Hepatocyte (in vitro differentiated cells): ENCODE results near the gene GDPD5. TPM values are rescaled to one million over a fixed set of nuclear protein-coding genes. Genes with fewer than 3 reads are reported as not detected.

Experiments
- DNase-seq: peaks from one replicate; pipeline ENCODE4 v3.0.0-alpha.2; 2016; ENCODE audit warnings: low spot score
- H2AFZ ChIP-seq: fragments of 200-600 bp; sonication (generic); 2 replicates; pipeline ENCODE4 v1.6.0; 2016; ENCODE audit warnings: antibody characterized with exemption, mild to moderate bottlenecking
- H3K27ac ChIP-seq: fragments of 200-600 bp; sonication (generic); 2 replicates; pipeline ENCODE4 v1.5.1; 2016; ENCODE audit warnings: mild to moderate bottlenecking
- H3K27me3 ChIP-seq: fragments of 200-600 bp; sonication (generic); 2 replicates; pipeline ENCODE4 v1.6.1; 2016
- H3K36me3 ChIP-seq: fragments of 200-600 bp; sonication (generic); replicated peaks from 2 replicates; pipeline ENCODE4 v1.5.1; 2016; ENCODE audit warnings: low read depth; ENCODE audit not compliant: insufficient read depth
- H3K4me1 ChIP-seq: fragments of 200-600 bp; sonication (generic); 2 replicates; pipeline ENCODE4 v1.5.1; 2016; ENCODE audit warnings: mild to moderate bottlenecking, moderate library complexity; ENCODE audit not compliant: insufficient read depth
- H3K4me2 ChIP-seq: fragments of 200-600 bp; sonication (generic); 2 replicates; pipeline ENCODE4 v1.6.0; 2016
- H3K4me3 ChIP-seq: fragments of 200-600 bp; sonication (generic); 2 replicates; pipeline ENCODE4 v1.5.1; 2016; ENCODE audit warnings: mild to moderate bottlenecking
- H3K79me2 ChIP-seq: fragments of 200-600 bp; sonication (generic); 2 replicates; pipeline ENCODE4 v1.6.0; 2017; ENCODE audit warnings: mild to moderate bottlenecking
- H3K9me2 ChIP-seq: fragments of 200-600 bp; sonication (generic); replicated peaks from 2 replicates; pipeline ENCODE4 v1.6.0; 2017; ENCODE audit warnings: mild to moderate bottlenecking; ENCODE audit not compliant: insufficient read depth
- H3K9me3 ChIP-seq: fragments of 200-600 bp; sonication (generic); 2 replicates; pipeline ENCODE4 v1.5.1; 2016; ENCODE audit warnings: low read depth, mild to moderate bottlenecking
- H4K20me1 ChIP-seq: fragments of 200-600 bp; sonication (generic); 2 replicates; pipeline ENCODE4 v1.6.0; 2016; ENCODE audit warnings: mild to moderate bottlenecking; ENCODE audit not compliant: insufficient read depth, poor library complexity, severe bottlenecking
- CTCF ChIP-seq: fragments of 200-600 bp; sonication (generic); IDR thresholded peaks from 2 replicates; pipeline ENCODE4 v1.5.1; 2016; ENCODE audit warnings: antibody characterized with exemption, mild to moderate bottlenecking; ENCODE audit not compliant: poor library complexity
- EZH2 ChIP-seq: fragments of 200-600 bp; sonication (generic); IDR thresholded peaks from 2 replicates; pipeline ENCODE4 v1.6.1; 2016; ENCODE audit warnings: antibody characterized with exemption, mild to moderate bottlenecking, borderline replicate concordance
- EZH2phosphoT487 ChIP-seq: fragments of 200-600 bp; sonication (generic); IDR thresholded peaks from one replicate; pipeline ENCODE4 v1.6.1; 2018; ENCODE audit warnings: antibody characterized with exemption, mild to moderate bottlenecking, low read depth, moderate library complexity; ENCODE audit not compliant: unreplicated experiment, severe bottlenecking
- WGBS: methylation state at CpG from one replicate; pipeline ENCODE4 v1.1.6; 2016; ENCODE audit warnings: low lambda C conversion rate; ENCODE audit errors: missing lambda C conversion rate; 5-methylcytosine and 5-hydroxymethylcytosine counted together
- polyA plus RNA-seq: library from polyadenylated mRNA; unstranded; fragments of >200 nt; fragmentation: Nextera tagmentation; extraction: Ambion mirVana; gene quantifications from 2 replicates; pipeline ENCODE4 v1.2.1, GENCODE V29; 2016
- total RNA-seq: library from RNA; depleted of rRNA; stranded (reverse); fragments of >200 nt; gene quantifications from 2 replicates; pipeline ENCODE4 v1.2.3, GENCODE V29; 2014

GDPD5 gene
- total and polyA plus RNA-seq, 2 experiments from 2014 or later, result 5.2 to 8.9 TPM

- no peak overlapping the region for H3K4me2 ChIP-seq
- no peak for DNase-seq
- no peaks in the 10 kb centered on the region for H3K9me3 ChIP-seq
- no peaks in the 10 kb centered on the region for H3K9me2 ChIP-seq
- H3K4me3 ChIP-seq, result no peak overlapping the region
- WGBS, result 98% methylated on average over 6 of the region's 6 CpGs
- no peaks in the 10 kb centered on the region for H3K36me3 ChIP-seq
- no peaks in the 10 kb centered on the region for H3K27me3 ChIP-seq
- TF ChIP-seq EZH2, result no peak
- no peak for TF ChIP-seq CTCF
- no peak for TF ChIP-seq EZH2phosphoT487
- H3K27ac ChIP-seq, result no peak overlapping the region
- H2AFZ ChIP-seq, result no peak overlapping the region
- peaks cover 68% of the 10 kb centered on the region for H3K79me2 ChIP-seq
- peaks cover 23% of the 10 kb centered on the region for H3K4me1 ChIP-seq
- peaks cover 57% of the 10 kb centered on the region for H4K20me1 ChIP-seq
Observed at GRCh38 chr11:75567971-75568370, 42.2 kb upstream of the GDPD5 start.

GRCh38 chr11:75566763-75567279 lies 41.1 kb upstream of the GDPD5 start:
- H3K27me3 ChIP-seq, result no peaks in the 10 kb centered on the region
- no peak overlapping the region for H2AFZ ChIP-seq
- no peak overlapping the region for H3K4me3 ChIP-seq
- H3K4me1 ChIP-seq, result peaks cover 23% of the 10 kb centered on the region
- no peaks in the 10 kb centered on the region for H3K9me3 ChIP-seq
- peaks cover 57% of the 10 kb centered on the region for H4K20me1 ChIP-seq
- no peak for DNase-seq
- H3K79me2 ChIP-seq, result peaks cover 75% of the 10 kb centered on the region
- no peaks in the 10 kb centered on the region for H3K36me3 ChIP-seq
- TF ChIP-seq EZH2, result no peak
- no peak for TF ChIP-seq CTCF
- TF ChIP-seq EZH2phosphoT487, result no peak
- peak overlapping the region; percentile 92 for H3K4me2 ChIP-seq
- WGBS, result 99% methylated on average over 31 of the region's 34 CpGs
- H3K9me2 ChIP-seq, result no peaks in the 10 kb centered on the region
- H3K27ac ChIP-seq, result no peak overlapping the region

- TF ChIP-seq CTCF, result no peak
- no peak for TF ChIP-seq EZH2phosphoT487
- TF ChIP-seq EZH2, result no peak
Observed at GRCh38 chr11:75565916-75566762, 40.4 kb upstream of the GDPD5 start.

More at GRCh38 chr11:75565916-75566762, 40.4 kb upstream of the GDPD5 start:
- H3K27ac ChIP-seq, result peak overlapping the region; percentile 99
- 92% methylated on average over 43 of the region's 43 CpGs for WGBS
- no peaks in the 10 kb centered on the region for H3K36me3 ChIP-seq
- H4K20me1 ChIP-seq, result peaks cover 57% of the 10 kb centered on the region
- no peaks in the 10 kb centered on the region for H3K9me3 ChIP-seq
- H3K4me2 ChIP-seq, result peak overlapping the region; percentile 92
- H3K9me2 ChIP-seq, result no peaks in the 10 kb centered on the region
- H3K79me2 ChIP-seq, result peaks cover 75% of the 10 kb centered on the region
- H3K27me3 ChIP-seq, result no peaks in the 10 kb centered on the region
- no peak overlapping the region for H3K4me3 ChIP-seq
- H3K4me1 ChIP-seq, result peaks cover 29% of the 10 kb centered on the region
- H2AFZ ChIP-seq, result no peak overlapping the region
- no peak for DNase-seq
